ENCODE results near the gene ZFAND4. TPM values are rescaled to one million over a fixed set of nuclear protein-coding genes. Genes with fewer than 3 reads are reported as not detected.
"Not testable (repeated sequence)": the region's sequence is repeated elsewhere in the genome, so short reads cannot be mapped to it uniquely, and the experiment has no call there.

ZFAND4 gene
- polyA plus RNA-seq (2013, experiment 1 of 2): 6.9 TPM
- 6.8 TPM for polyA plus RNA-seq (2013, experiment 2 of 2)

DNA sequence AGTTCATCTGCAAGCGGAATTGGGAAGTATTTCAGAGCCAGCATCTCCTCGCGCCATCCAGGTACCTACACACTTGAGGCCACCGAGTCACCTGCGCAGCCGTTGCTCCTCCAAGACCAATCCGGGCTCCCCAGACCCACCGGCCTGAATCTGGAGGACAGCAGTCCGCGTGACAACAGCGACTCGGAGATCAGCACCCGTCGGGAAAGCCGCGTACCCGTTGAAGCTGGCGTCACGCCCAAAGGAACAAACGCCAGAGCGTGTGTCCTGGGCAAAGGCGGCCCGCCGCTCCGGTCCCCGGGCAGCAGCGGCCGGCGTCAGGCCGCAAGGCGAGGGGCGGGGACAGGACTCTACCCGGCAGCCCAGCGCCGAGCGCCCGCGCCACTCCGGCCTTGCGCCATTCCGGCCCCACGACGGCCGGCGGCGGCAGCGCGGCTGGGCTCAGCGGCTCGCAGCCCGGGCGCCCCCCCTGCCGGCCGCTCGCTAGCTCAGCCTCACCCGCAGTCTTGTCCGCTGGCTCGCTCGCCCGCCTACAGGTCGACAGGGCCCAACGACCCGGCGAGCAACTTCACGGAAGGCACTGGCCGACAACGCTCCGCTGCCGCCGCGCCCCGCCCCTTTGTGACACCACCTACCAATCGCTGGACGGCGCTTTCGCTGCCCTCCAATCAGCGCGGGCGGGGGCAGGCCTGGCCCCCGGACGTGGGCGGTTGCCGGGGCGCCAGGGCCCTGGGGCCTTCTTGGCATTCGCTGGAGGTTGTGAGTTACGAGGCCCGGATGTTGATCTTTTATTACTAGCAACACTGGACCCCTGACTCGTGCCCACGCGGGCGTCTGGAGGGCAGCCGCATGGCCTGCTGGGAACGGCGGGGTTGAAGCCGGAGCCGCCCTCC is at the start of gene ZFAND4:
TSS of gene ZFAND4 (minus strand) at position 592 of the 893 bp plus-strand sequence. CDS start 9,047 bp downstream, outside the sequence.
- peak within 1 kb of the TSS; percentile 34 for H3K18ac ChIP-seq (ENCODE audit: low read length)
- H3K4ac ChIP-seq (ENCODE audit: low read depth, low read length): no peak within 1 kb of the TSS
- peak within 1 kb of the TSS; percentile 44 for H3K4me2 ChIP-seq (ENCODE audit: low read length)
- peak within 1 kb of the TSS; percentile 80 for H3K23ac ChIP-seq (ENCODE audit: low read length)
- H3K4me1 ChIP-seq (ENCODE audit: control insufficient read depth, low read depth, low read length): no peaks in the 10 kb centered on the region
- H3K79me1 ChIP-seq (ENCODE audit: low read length): no peaks in the 10 kb centered on the region
- peak within 1 kb of the TSS; percentile 92 for H3K9ac ChIP-seq (ENCODE audit: low read length)
- no peak within 1 kb of the TSS for H2BK120ac ChIP-seq (ENCODE audit: low read depth, low read length)
- H2BK15ac ChIP-seq (replicated peaks; ENCODE audit: low read depth): no peak within 1 kb of the TSS
- H3K27me3 ChIP-seq (ENCODE audit: insufficient read depth, low read length, poor library complexity): no peaks in the 10 kb centered on the region
- peak; percentile 99 for DNase-seq
- H4K8ac ChIP-seq (ENCODE audit: low read depth, low read length): no peak within 1 kb of the TSS
- H3K56ac ChIP-seq (ENCODE audit: low read length): peak within 1 kb of the TSS; percentile 89
- H3K36me3 ChIP-seq (ENCODE audit: control insufficient read depth, insufficient read depth, low read length): no peaks in the 10 kb centered on the region
- no peak within 1 kb of the TSS for H2AK5ac ChIP-seq (ENCODE audit: low read length)
- peak within 1 kb of the TSS; percentile 82 for H3K4me3 ChIP-seq (ENCODE audit: low read length)
- H3K27ac ChIP-seq (ENCODE audit: low read depth, low read length): peak within 1 kb of the TSS; percentile 55
- peak within 1 kb of the TSS; percentile 41 for H2BK5ac ChIP-seq (ENCODE audit: low read length)
- H4K5ac ChIP-seq (ENCODE audit: low read length): peak within 1 kb of the TSS; percentile 24
- H3K79me2 ChIP-seq (ENCODE audit: control insufficient read depth, insufficient read depth, low read length): no peaks in the 10 kb centered on the region
- no CpG with 5 or more reads among the region's 96 CpGs for WGBS (ENCODE audit: extremely low coverage, insufficient coverage, low lambda C conversion rate)

DNA sequence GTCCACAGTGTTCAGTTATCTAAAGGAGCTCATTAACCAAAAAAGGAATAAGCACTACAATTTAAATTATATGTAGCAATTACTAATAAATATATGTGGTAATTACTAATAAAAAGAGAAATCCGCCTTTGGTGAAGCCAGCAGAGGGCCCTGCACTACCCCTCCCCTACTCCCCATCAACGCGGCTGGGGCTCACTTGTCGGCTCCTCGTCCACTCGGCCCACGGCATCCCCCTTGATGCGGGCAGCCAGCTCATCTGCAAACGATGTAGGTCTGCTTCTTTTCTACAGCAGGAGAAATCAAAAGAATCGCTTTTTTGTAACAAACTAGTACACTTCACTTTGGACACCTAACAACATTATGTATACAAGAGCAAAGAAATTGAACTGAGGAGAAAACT is 48.9 kb upstream of the ZFAND4 start:
- not testable (repeated sequence) for H3K23ac ChIP-seq (ENCODE audit: low read length); H3K4me2 ChIP-seq (ENCODE audit: low read length); H3K4me3 ChIP-seq (ENCODE audit: low read length); H3K27ac ChIP-seq (ENCODE audit: low read depth, low read length); H4K5ac ChIP-seq (ENCODE audit: low read length); H2AK5ac ChIP-seq (ENCODE audit: low read length); H2BK120ac ChIP-seq (ENCODE audit: low read depth, low read length); H3K36me3 ChIP-seq (ENCODE audit: control insufficient read depth, insufficient read depth, low read length); H3K79me1 ChIP-seq (ENCODE audit: low read length); H3K56ac ChIP-seq (ENCODE audit: low read length); H3K4ac ChIP-seq (ENCODE audit: low read depth, low read length); H2BK5ac ChIP-seq (ENCODE audit: low read length); H4K8ac ChIP-seq (ENCODE audit: low read depth, low read length); H3K27me3 ChIP-seq (ENCODE audit: insufficient read depth, low read length, poor library complexity); DNase-seq; H3K79me2 ChIP-seq (ENCODE audit: control insufficient read depth, insufficient read depth, low read length); H3K18ac ChIP-seq (ENCODE audit: low read length); H3K4me1 ChIP-seq (ENCODE audit: control insufficient read depth, low read depth, low read length); H2BK15ac ChIP-seq (replicated peaks; ENCODE audit: low read depth); H3K9ac ChIP-seq (ENCODE audit: low read length)
- WGBS (ENCODE audit: extremely low coverage, insufficient coverage, low lambda C conversion rate): no CpG with 5 or more reads among the region's 10 CpGs

GRCh38 chr10:45717642-45718041 is 45.1 kb upstream of the ZFAND4 start:
- not testable (repeated sequence) for H3K4me3 ChIP-seq (ENCODE audit: low read length); H2AK5ac ChIP-seq (ENCODE audit: low read length); H3K9ac ChIP-seq (ENCODE audit: low read length); H3K4me1 ChIP-seq (ENCODE audit: control insufficient read depth, low read depth, low read length); H3K27ac ChIP-seq (ENCODE audit: low read depth, low read length); H3K4ac ChIP-seq (ENCODE audit: low read depth, low read length); H3K27me3 ChIP-seq (ENCODE audit: insufficient read depth, low read length, poor library complexity); H3K36me3 ChIP-seq (ENCODE audit: control insufficient read depth, insufficient read depth, low read length); H3K4me2 ChIP-seq (ENCODE audit: low read length); H3K79me1 ChIP-seq (ENCODE audit: low read length); H3K79me2 ChIP-seq (ENCODE audit: control insufficient read depth, insufficient read depth, low read length); H2BK15ac ChIP-seq (replicated peaks; ENCODE audit: low read depth); DNase-seq; H4K5ac ChIP-seq (ENCODE audit: low read length); H2BK5ac ChIP-seq (ENCODE audit: low read length); H2BK120ac ChIP-seq (ENCODE audit: low read depth, low read length); H3K23ac ChIP-seq (ENCODE audit: low read length); H3K18ac ChIP-seq (ENCODE audit: low read length); H3K56ac ChIP-seq (ENCODE audit: low read length); H4K8ac ChIP-seq (ENCODE audit: low read depth, low read length)
- WGBS (ENCODE audit: extremely low coverage, insufficient coverage, low lambda C conversion rate): no CpG with 5 or more reads among the region's 1 CpG

- not testable (repeated sequence) for H3K4me2 ChIP-seq (ENCODE audit: low read length); H3K36me3 ChIP-seq (ENCODE audit: control insufficient read depth, insufficient read depth, low read length); H2BK120ac ChIP-seq (ENCODE audit: low read depth, low read length); H3K9ac ChIP-seq (ENCODE audit: low read length); H3K18ac ChIP-seq (ENCODE audit: low read length); H3K27ac ChIP-seq (ENCODE audit: low read depth, low read length); H2BK5ac ChIP-seq (ENCODE audit: low read length); H3K79me2 ChIP-seq (ENCODE audit: control insufficient read depth, insufficient read depth, low read length); H3K4me1 ChIP-seq (ENCODE audit: control insufficient read depth, low read depth, low read length); H3K4ac ChIP-seq (ENCODE audit: low read depth, low read length); H4K5ac ChIP-seq (ENCODE audit: low read length); H3K27me3 ChIP-seq (ENCODE audit: insufficient read depth, low read length, poor library complexity); H3K79me1 ChIP-seq (ENCODE audit: low read length); H4K8ac ChIP-seq (ENCODE audit: low read depth, low read length); H2AK5ac ChIP-seq (ENCODE audit: low read length); H2BK15ac ChIP-seq (replicated peaks; ENCODE audit: low read depth); H3K56ac ChIP-seq (ENCODE audit: low read length); H3K4me3 ChIP-seq (ENCODE audit: low read length); DNase-seq; H3K23ac ChIP-seq (ENCODE audit: low read length)
- WGBS (ENCODE audit: extremely low coverage, insufficient coverage, low lambda C conversion rate): no CpG with 5 or more reads among the region's 3 CpGs
These were observed 44.5 kb upstream of the ZFAND4 start for GRCh38 chr10:45717053-45717452.

DNA sequence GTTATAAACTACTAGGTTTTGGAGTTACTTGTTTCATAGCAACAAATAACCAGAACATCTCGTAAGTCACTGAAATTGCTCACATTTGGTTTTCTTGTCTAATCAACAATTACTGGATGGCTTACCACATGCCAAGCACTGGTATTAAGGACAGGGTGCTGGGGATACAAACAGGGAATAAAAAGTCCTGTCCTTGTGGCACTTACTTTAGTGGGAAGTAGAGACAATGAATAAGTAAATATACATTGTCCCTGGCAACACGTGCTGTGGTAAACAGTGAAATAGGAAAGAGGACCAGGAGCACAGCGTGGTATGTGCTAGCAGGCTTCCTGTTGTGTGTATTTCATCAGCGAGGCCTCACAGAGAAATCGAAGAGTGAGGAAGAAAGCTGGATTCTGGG is 38.7 kb upstream of the ZFAND4 start:
- not testable (repeated sequence) for H2AK5ac ChIP-seq (ENCODE audit: low read length); H3K4me3 ChIP-seq (ENCODE audit: low read length); H2BK120ac ChIP-seq (ENCODE audit: low read depth, low read length); H3K36me3 ChIP-seq (ENCODE audit: control insufficient read depth, insufficient read depth, low read length); H4K8ac ChIP-seq (ENCODE audit: low read depth, low read length); H2BK5ac ChIP-seq (ENCODE audit: low read length); H3K23ac ChIP-seq (ENCODE audit: low read length); H3K18ac ChIP-seq (ENCODE audit: low read length); H3K27me3 ChIP-seq (ENCODE audit: insufficient read depth, low read length, poor library complexity); H3K79me1 ChIP-seq (ENCODE audit: low read length); H2BK15ac ChIP-seq (replicated peaks; ENCODE audit: low read depth); H3K4me2 ChIP-seq (ENCODE audit: low read length); H3K4ac ChIP-seq (ENCODE audit: low read depth, low read length); H3K27ac ChIP-seq (ENCODE audit: low read depth, low read length); H3K9ac ChIP-seq (ENCODE audit: low read length); H3K79me2 ChIP-seq (ENCODE audit: control insufficient read depth, insufficient read depth, low read length); H3K4me1 ChIP-seq (ENCODE audit: control insufficient read depth, low read depth, low read length); DNase-seq; H3K56ac ChIP-seq (ENCODE audit: low read length); H4K5ac ChIP-seq (ENCODE audit: low read length)
- no CpG with 5 or more reads among the region's 5 CpGs for WGBS (ENCODE audit: extremely low coverage, insufficient coverage, low lambda C conversion rate)

Measured in mesendoderm (in vitro differentiated cells).